ENCODE results near the gene HOXA9. TPM values are rescaled to one million over a fixed set of nuclear protein-coding genes. Genes with fewer than 3 reads are reported as not detected.
A peak's percentile ranks its signal among the peaks of the same experiment; 100 is the strongest.

Gene HOXA9
- total and polyA plus RNA-seq, 2 of the 4 experiments (the other 2 are of a cell fraction), result 0.18 to 0.32 TPM

DNA sequence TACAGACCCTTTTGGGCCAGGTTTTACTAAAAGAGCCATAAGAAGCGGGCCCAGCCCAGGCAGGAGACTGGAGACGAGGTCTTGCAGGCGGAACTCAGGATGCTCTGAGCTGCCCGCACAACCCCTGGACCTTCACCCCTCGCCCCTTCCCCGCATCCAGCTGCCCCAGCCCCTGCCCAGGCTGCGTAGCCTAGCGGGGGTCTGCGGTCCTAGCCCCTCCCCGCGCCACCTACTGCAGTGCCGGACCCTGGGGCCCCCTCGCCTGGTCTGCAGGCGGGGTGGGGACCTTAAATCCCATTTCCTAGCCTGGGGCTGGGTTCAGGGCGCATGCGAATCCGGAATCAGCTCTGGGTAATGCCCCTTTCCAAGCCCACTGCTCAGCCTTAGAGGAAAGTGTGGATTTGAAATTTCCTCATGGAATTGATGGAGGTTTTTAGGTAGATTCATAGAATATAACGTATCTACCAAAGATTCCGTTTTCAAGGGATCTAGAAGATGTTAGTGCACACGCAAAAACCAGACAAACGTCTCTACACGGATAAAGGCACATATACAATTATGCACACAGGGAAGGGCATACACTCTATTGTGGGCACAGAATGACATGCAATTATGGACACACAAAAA is 12.4 kb downstream of the HOXA9 start:
- Histone ChIP-seq H2BK120ac (ENCODE audit: low read depth, low read length) (peak overlapping the region; percentile 2; the same call in 1 of the 2 replicates), H3K36me3 (ENCODE audit: control insufficient read depth, insufficient read depth, low read length) (no peaks in the 10 kb centered on the region), H3K27ac (ENCODE audit: insufficient read depth, low read length) (peak overlapping the region; percentile 81), H3K9me3 (ENCODE audit: control insufficient read depth, insufficient read depth, low read length) (no peaks in the 10 kb centered on the region), H2BK15ac (ENCODE audit: low read depth, low read length) (no peak overlapping the region), H2BK5ac (ENCODE audit: low read depth, low read length, poor library complexity, severe bottlenecking) (peak overlapping the region; percentile 18), H3K79me1 (ENCODE audit: low read depth in 1 of 2, low read length in 2 of 2) (0 out of 4 replicates have a peak, but pooled peaks cover 0 to 19% of the 10 kb centered on the region in 2 experiments), H3K56ac (ENCODE audit: extremely low read depth, insufficient read depth, low read length) (no peak overlapping the region), H2AK5ac (ENCODE audit: low read depth, low read length) (no peak overlapping the region), H4K8ac (ENCODE audit: low read depth in 2 of 2, low read length in 2 of 2) (peak overlapping the region; percentile 47 to 68; a peak in 2 of 4 replicates), H3K4me3 (ENCODE audit: insufficient read depth, low read depth, low read length) (no peak overlapping the region), H3K4me2 (ENCODE audit: low read depth, low read length) (peak overlapping the region; percentile 87), H3K4ac (ENCODE audit: low read depth, low read length) (peak overlapping the region; percentile 15; the same call in 1 of the 2 replicates), H3K23ac (ENCODE audit: low read depth, low read length) (no peak overlapping the region), H3K18ac (ENCODE audit: low read depth, low read length) (peak overlapping the region; percentile 31; the same call in 1 of the 2 replicates), H4K91ac (ENCODE audit: insufficient read depth, low read depth, low read length) (peak overlapping the region; percentile 12; the same call in 1 of the 2 replicates), H2AK9ac (replicated peaks; ENCODE audit: low read depth, low read length, poor library complexity) (no peak overlapping the region), H4K5ac (ENCODE audit: low read depth, low read length) (peak overlapping the region; percentile 67; the same call in 1 of the 2 replicates), H3K9ac (ENCODE audit: low read depth, low read length) (peak overlapping the region; percentile 54; the same call in 1 of the 2 replicates), H2BK20ac (ENCODE audit: low read depth, low read length) (no peak overlapping the region), H3K4me1 (ENCODE audit: control insufficient read depth, insufficient read depth, low read length) (peaks cover 8% of the 10 kb centered on the region; the same call in 1 of the 2 replicates), H3K9me1 (ENCODE audit: insufficient read depth, low read length) (peaks cover 3% of the 10 kb centered on the region; the same call in 1 of the 2 replicates), H4K20me1 (ENCODE audit: insufficient read depth, low read length) (no peaks in the 10 kb centered on the region), H2AFZ (replicated peaks; ENCODE audit: low read length, poor library complexity) (peak overlapping the region; percentile 87), H3K27me3 (ENCODE audit: control insufficient read depth, insufficient read depth, low read length) (no peaks in the 10 kb centered on the region), H3K14ac (replicated peaks; ENCODE audit: low read depth, low read length) (no peak overlapping the region)
- ChIA-PET CTCF (interaction anchor here (0.8 kb wide), 1 partner anchor 9 kb away, joined by 3 read pairs; no protein-coding TSS in a partner anchor), POLR2A (ENCODE audit: unreplicated experiment) (no interaction called here)
- WGBS, 2 experiments (ENCODE audit: extremely low coverage in 2 of 2, insufficient read length in 1 of 2), result 60% methylated on average over 5 of the region's 22 CpGs; no CpG with 5 or more reads in 1 of the 2 experiments
- no peak for DNase-seq
- in situ Hi-C loops (cut with MboI; ENCODE audit: low sequenced_read_pairs), result no loop called here
- no TSS peak for BruUV-seq (replicated peaks)
- dilution Hi-C loops (cut with HindIII; ENCODE audit: low sequenced_read_pairs, unreplicated experiment), result no loop called here
- ATAC-seq (ENCODE audit: low read depth), result no peak
- no peak for TF ChIP-seq RFX5 (IDR thresholded peaks at IDR 0.05; ENCODE audit: low read depth, low read length)
- TF ChIP-seq, protein P1, sequence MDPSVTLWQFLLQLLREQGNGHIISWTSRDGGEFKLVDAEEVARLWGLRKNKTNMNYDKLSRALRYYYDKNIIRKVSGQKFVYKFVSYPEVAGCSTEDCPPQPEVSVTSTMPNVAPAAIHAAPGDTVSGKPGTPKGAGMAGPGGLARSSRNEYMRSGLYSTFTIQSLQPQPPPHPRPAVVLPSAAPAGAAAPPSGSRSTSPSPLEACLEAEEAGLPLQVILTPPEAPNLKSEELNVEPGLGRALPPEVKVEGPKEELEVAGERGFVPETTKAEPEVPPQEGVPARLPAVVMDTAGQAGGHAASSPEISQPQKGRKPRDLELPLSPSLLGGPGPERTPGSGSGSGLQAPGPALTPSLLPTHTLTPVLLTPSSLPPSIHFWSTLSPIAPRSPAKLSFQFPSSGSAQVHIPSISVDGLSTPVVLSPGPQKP (IDR thresholded peaks at IDR 0.05; ENCODE audit: borderline replicate concordance, low read depth, low read length), result no peak
- TF ChIP-seq, protein P2, sequence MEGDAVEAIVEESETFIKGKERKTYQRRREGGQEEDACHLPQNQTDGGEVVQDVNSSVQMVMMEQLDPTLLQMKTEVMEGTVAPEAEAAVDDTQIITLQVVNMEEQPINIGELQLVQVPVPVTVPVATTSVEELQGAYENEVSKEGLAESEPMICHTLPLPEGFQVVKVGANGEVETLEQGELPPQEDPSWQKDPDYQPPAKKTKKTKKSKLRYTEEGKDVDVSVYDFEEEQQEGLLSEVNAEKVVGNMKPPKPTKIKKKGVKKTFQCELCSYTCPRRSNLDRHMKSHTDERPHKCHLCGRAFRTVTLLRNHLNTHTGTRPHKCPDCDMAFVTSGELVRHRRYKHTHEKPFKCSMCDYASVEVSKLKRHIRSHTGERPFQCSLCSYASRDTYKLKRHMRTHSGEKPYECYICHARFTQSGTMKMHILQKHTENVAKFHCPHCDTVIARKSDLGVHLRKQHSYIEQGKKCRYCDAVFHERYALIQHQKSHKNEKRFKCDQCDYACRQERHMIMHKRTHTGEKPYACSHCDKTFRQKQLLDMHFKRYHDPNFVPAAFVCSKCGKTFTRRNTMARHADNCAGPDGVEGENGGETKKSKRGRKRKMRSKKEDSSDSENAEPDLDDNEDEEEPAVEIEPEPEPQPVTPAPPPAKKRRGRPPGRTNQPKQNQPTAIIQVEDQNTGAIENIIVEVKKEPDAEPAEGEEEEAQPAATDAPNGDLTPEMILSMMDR (conservative IDR thresholded peaks at IDR 0.05; ENCODE audit: low read depth, low read length), result no peak
- TF ChIP-seq POLR2A (IDR thresholded peaks at IDR 0.05; ENCODE audit: low read depth, low read length), result no peak
- TF ChIP-seq CHD1 (IDR thresholded peaks at IDR 0.05; ENCODE audit: low read depth, low read length), result no peak
- TF ChIP-seq, protein P3, sequence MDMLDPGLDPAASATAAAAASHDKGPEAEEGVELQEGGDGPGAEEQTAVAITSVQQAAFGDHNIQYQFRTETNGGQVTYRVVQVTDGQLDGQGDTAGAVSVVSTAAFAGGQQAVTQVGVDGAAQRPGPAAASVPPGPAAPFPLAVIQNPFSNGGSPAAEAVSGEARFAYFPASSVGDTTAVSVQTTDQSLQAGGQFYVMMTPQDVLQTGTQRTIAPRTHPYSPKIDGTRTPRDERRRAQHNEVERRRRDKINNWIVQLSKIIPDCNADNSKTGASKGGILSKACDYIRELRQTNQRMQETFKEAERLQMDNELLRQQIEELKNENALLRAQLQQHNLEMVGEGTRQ (IDR thresholded peaks at IDR 0.05; ENCODE audit: low read depth, low read length), result no peak
- TF ChIP-seq CEBPB (IDR thresholded peaks at IDR 0.05; ENCODE audit: low read depth, low read length), result no peak
- no peak for TF ChIP-seq MAZ (IDR thresholded peaks at IDR 0.05; ENCODE audit: borderline replicate concordance, low read depth, low read length)
- no peak for TF ChIP-seq NFE2L2 (IDR thresholded peaks at IDR 0.05; ENCODE audit: low read depth, low read length)
- TF ChIP-seq MXI1 (IDR thresholded peaks at IDR 0.05; ENCODE audit: borderline replicate concordance, low read depth, low read length), result no peak
- no peak for TF ChIP-seq MAFK (IDR thresholded peaks at IDR 0.05; ENCODE audit: low read depth, low read length)
- no peak for TF ChIP-seq SMC3 (IDR thresholded peaks at IDR 0.05; ENCODE audit: low read depth, low read length)
- TF ChIP-seq RCOR1 (IDR thresholded peaks at IDR 0.05; ENCODE audit: insufficient replicate concordance, low read length), result no peak
- no peak for TF ChIP-seq FOS (IDR thresholded peaks at IDR 0.05; ENCODE audit: low read depth, low read length)
- intact Hi-C loops (cut with micrococcal nuclease), result no loop called here

Data from IMR-90 (cell line).